GM18868 (cell line): ENCODE results near the gene SDK1.

Experiments
- ATAC-seq: cut with Tn5 transposase; IDR thresholded peaks from one replicate; pipeline ENCODE4 v1.9.1; 2021; ENCODE audit warnings: mild to moderate bottlenecking, moderate library complexity; ENCODE audit not compliant: unreplicated experiment

Gene SDK1

DNA sequence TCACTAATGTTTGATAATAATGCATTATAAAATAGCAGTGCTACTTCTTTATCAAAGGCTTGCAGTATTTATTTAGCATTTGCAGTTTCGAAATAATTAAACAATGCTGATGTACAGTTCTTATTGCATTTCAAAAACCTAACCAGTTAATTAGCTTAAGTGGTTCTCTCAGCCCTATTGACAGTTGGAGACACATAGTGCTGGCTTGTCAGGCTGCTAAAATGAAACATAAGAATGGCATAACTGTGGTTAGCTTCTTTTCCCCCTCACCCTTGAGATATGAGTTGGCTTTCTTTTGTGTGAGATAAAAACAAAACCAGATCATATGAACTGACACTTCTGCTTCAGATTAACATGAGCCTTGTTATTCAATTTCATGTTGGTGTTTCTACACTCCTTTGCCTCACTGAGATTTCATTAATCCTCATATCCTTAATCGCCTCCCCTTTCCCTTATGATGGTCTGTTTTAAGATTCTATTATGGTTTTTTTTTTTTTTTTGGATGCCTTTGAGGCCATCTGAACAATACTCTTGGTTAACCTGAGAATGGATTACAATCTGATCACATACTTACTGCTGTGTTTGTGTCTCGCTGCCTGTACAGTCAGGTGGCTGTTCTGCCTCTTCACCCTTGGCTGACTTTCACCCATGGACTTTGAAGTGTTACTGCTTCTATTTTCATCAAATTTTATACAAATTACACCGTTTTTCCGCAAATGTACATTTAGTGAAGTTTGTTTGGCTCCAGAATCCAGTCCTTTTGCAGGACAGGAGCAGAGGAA is 108.0 kb downstream of the SDK1 start:
- ATAC-seq, result no peak

GRCh38 chr7:3412871-3413270 is 111.8 kb downstream of the SDK1 start:
- no peak for ATAC-seq

GRCh38 chr7:3415861-3416312 is 114.8 kb downstream of the SDK1 start:
- no peak for ATAC-seq

GRCh38 chr7:3416453-3416852 is 115.4 kb downstream of the SDK1 start:
- no peak for ATAC-seq

GRCh38 chr7:3425087-3425486 is 124.0 kb downstream of the SDK1 start:
- ATAC-seq, result no peak

- ATAC-seq, result no peak
Measured at GRCh38 chr7:3426064-3426463, 125.0 kb downstream of the SDK1 start.

GRCh38 chr7:3427957-3428356 is 126.9 kb downstream of the SDK1 start:
- ATAC-seq, result no peak

DNA sequence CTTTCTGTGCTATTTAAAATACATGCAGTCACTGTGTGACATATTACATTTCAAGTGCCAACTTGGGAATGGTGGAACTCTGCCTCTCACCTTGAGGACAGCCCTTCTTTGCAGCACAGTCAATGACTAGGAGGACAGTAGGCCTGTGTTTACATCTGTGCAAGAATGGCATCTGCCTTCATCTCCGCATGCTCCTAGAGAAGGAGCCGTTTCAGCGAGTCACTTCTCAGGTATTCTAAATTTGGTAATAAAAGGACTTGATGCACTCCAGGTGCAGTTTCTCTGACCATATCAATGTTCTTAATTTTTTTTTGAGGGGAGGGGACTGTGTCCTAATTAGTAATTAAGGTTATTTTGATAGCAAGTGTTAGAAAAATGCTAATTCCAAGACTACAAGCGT is 128.9 kb downstream of the SDK1 start:
- ATAC-seq, result no peak

DNA sequence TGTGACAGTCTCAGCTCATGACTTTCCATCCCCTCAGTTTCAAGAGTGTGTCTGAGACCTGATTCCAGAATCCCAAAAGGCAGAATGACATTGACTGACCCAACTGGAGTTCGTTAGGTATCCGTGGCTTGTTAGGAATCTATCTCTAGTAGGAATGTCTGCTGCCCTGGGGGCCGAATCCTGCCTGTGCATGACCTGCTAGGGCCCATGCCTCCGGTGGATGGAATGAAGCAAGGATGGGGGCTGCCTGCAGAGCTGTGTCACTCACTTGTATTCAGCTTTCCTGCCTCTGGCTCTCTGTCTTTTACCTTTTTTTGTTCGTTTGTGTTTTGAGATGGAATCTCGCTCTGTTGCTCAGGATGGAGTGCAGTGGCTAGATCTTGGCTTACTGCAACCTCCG is 129.5 kb downstream of the SDK1 start:
- no peak for ATAC-seq

DNA sequence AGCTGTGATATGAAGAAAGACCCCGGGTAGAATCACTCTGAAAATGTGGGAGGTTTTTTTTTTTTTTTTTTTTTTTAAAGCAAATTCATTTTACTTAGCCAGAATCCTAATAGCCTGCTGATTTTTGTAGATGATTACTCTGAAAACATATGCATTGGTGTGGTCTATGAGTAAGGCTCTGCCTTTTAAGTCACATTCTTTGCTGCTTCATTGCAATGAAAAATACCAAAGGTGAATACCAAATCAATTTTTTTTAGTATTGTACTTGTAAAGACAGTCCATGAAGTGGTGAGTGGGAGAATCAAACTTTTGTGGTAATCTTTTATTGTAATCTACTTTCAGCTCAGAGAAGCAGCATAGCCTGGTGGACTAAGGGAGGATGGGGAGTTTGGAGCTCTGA is 130.3 kb downstream of the SDK1 start:
- no peak for ATAC-seq

DNA sequence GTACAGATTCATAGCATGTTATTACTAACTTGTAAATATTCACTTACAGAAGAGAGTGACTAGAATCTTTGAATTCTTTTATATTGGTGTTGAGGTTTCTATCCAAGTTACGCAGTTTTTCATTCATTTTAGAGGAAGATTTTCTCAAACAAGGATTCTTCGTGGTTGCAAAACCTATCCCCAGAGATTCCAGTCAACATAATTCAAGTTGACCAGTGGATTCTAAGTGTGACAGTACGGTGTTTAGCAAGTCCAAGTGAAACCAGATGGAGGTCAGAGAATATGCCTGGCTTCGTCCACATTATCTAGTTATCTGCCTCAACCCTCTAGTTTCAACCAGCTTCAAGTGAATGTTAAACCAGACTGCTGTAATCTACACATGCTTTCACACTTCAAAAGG is 131.9 kb downstream of the SDK1 start:
- ATAC-seq, result no peak

- no peak for ATAC-seq
Measured at GRCh38 chr7:3434611-3435010, 133.6 kb downstream of the SDK1 start.

- no peak for ATAC-seq
Measured at GRCh38 chr7:3436112-3436511, 135.1 kb downstream of the SDK1 start.

- ATAC-seq, result no peak
Measured at GRCh38 chr7:3436746-3437145, 135.7 kb downstream of the SDK1 start.

DNA sequence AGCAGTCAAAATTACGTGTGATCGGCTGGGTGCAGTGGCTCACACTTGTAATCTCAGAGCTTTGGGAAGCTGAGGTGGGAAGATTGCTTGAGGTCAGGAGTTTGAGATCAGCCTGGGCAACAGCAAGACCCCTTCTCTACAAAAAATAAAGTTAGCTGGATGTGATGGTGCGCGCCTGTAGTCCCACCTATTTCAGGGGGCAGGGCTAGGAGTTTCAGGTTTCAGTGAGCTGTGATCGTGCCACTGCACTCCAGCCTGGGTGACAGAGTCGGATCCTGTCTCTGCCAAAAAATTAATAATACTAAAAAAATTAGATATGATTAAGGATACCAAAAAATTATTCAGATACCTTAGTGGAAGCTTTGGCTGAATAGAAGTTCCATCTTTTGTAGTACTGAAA is 136.4 kb downstream of the SDK1 start:
- no peak for ATAC-seq

GRCh38 chr7:3438352-3438751 is 137.3 kb downstream of the SDK1 start:
- ATAC-seq, result no peak

- ATAC-seq, result no peak
Measured at GRCh38 chr7:3439333-3440030, 138.4 kb downstream of the SDK1 start.

GRCh38 chr7:3440509-3440908 is 139.5 kb downstream of the SDK1 start:
- ATAC-seq, result no peak

GRCh38 chr7:3443716-3444115 is 142.7 kb downstream of the SDK1 start:
- ATAC-seq, result no peak

DNA sequence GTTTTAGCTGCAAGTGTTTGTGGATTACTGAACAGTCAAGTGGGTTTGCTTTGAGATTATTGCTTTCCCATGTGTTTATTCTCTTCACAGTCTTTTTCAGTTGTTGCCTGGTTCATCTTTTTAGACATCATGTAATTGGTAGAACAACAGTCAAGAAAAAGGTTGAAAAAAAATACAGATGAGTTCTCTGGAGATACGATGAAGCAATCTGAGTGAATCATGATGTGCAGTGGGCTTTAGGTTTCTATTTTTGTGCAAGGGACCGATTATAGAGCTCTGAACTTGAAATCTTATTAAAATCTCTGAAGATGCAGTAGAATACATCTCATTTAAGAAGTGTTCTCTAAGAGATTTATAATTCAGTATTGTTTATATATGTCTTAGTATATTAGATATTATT is 145.7 kb downstream of the SDK1 start:
- ATAC-seq, result no peak

GRCh38 chr7:3451701-3452100 is 150.6 kb downstream of the SDK1 start:
- ATAC-seq, result no peak

DNA sequence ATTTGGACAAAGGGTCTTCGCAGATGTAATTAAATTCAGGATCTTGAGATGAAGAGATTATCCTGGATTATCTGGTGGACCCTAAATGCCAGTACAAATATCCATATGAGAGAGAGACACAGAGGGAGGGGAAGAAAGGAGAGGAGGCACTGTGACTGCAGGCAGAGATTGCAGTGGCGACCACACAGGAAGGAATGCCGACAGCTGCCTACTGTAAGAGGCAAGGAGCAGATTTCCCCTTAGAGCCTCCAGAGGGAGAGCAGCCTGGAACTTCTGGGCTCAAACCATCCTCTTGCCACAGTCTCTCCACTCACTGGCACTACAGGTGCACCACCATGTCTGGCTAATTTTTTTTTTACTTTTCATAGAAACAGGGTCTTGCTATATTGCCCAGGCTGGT is 152.3 kb downstream of the SDK1 start:
- ATAC-seq, result no peak
